ENCODE results near the gene CHN1. TPM values are rescaled to one million over a fixed set of nuclear protein-coding genes. Genes with fewer than 3 reads are reported as not detected.

CHN1 gene
- total and polyA plus RNA-seq, 2 of the 8 experiments (the other 6 are each of a cell fraction or from before 2014, with no cell fraction given), result 54.0 to 65.7 TPM

- no peak overlapping the region for H3K18ac ChIP-seq (ENCODE audit: extremely low read depth, low read length)
- no peak overlapping the region for H3K56ac ChIP-seq (replicated peaks; ENCODE audit: insufficient read length, low read depth, low read length)
- no peak overlapping the region for H4K8ac ChIP-seq (ENCODE audit: extremely low read depth, insufficient read depth, low read length)
- no peaks in the 10 kb centered on the region; a peak in 2 of 7 replicates for H3K4me1 ChIP-seq (replicated peaks in 1 of 4; ENCODE audit: control insufficient read depth in 3 of 4, insufficient read depth in 4 of 4, low read length in 3 of 4)
- H2AFZ ChIP-seq (ENCODE audit: low read length), result no peak overlapping the region
- no peak overlapping the region for H3K23ac ChIP-seq (ENCODE audit: insufficient read length)
- no peaks in the 10 kb centered on the region for H3K23me2 ChIP-seq (ENCODE audit: low read depth, low read length)
- DNase-seq (ENCODE audit: low read depth in 1 of 2, low spot score in 2 of 2) (no peak), FAIRE-seq (no peak)
- H3K27me3 ChIP-seq (replicated peaks in 1 of 4; ENCODE audit: control insufficient read depth in 3 of 4, extremely low read depth in 1 of 4, insufficient read depth in 3 of 4, low read length in 3 of 4), result no peaks in the 10 kb centered on the region
- ChIA-PET CTCF (ENCODE audit: partially characterized antibody) (interaction anchor here (0.8 to 13.6 kb wide), 29 partner anchors 8 to 285 kb away, joined by 3 to 249 read pairs (median 4); no protein-coding TSS in a partner anchor), POLR2A (ENCODE audit: partially characterized antibody) (interaction anchor here (1.6 to 2.6 kb wide), 3 partner anchors 21 to 213 kb away, joined by 3 to 8 read pairs (median 8); partner anchors contain the start of gene CHN1)
- H2BK5ac ChIP-seq (ENCODE audit: low read depth, low read length), result no peak overlapping the region
- H2BK15ac ChIP-seq (ENCODE audit: low read length), result no peak overlapping the region
- H3K27ac ChIP-seq (ENCODE audit: low read depth, low read length), result no peak overlapping the region
- 65% methylated on average over 4 of the region's 4 CpGs; no CpG with 5 or more reads in 1 of the 2 experiments for WGBS, 2 experiments (ENCODE audit: extremely low coverage in 1 of 2, insufficient coverage in 1 of 2, insufficient read length in 1 of 2, insufficient replicate concordance in 2 of 2, low coverage in 1 of 2, low lambda C conversion rate in 2 of 2, missing lambda C conversion rate in 1 of 2)
- no peaks in the 10 kb centered on the region for H4K20me1 ChIP-seq (replicated peaks in 1 of 2; ENCODE audit: control insufficient read depth in 1 of 2, insufficient read depth in 2 of 2, low read length in 2 of 2)
- no peak overlapping the region for H3K4me3 ChIP-seq (ENCODE audit: extremely low read depth in 1 of 4, insufficient read depth in 2 of 4, low read depth in 3 of 4, low read length in 4 of 4)
- no peak overlapping the region for H4K5ac ChIP-seq (ENCODE audit: insufficient read length, low read depth, low read length)
- H2BK20ac ChIP-seq (ENCODE audit: low read length), result no peak overlapping the region
- peaks cover 7 to 90% of the 10 kb centered on the region in 2 experiments for H3K79me2 ChIP-seq (ENCODE audit: control insufficient read depth in 1 of 2, insufficient read depth in 2 of 2, low read length in 2 of 2)
- H2BK120ac ChIP-seq (replicated peaks; ENCODE audit: low read depth, low read length), result no peak overlapping the region
- H3K4me2 ChIP-seq (ENCODE audit: insufficient read depth in 1 of 2, low read depth in 2 of 2, low read length in 2 of 2), result no peak overlapping the region
- no peak overlapping the region for H3K4ac ChIP-seq (replicated peaks; ENCODE audit: insufficient read length, low read depth, low read length)
- no peak overlapping the region for H2BK12ac ChIP-seq (ENCODE audit: low read depth, low read length)
- no peaks in the 10 kb centered on the region for H3K79me1 ChIP-seq (ENCODE audit: low read depth, low read length)
- H3K9me3 ChIP-seq (ENCODE audit: insufficient read depth in 2 of 2, low read depth in 1 of 2, low read length in 1 of 2), result no peaks in the 10 kb centered on the region
- H2AK5ac ChIP-seq (ENCODE audit: low read depth, low read length), result no peak overlapping the region
- H3K14ac ChIP-seq (ENCODE audit: insufficient read length), result no peak overlapping the region
- no peak overlapping the region for H3K9ac ChIP-seq (replicated peaks in 1 of 4; ENCODE audit: extremely low read depth in 1 of 4, low read depth in 3 of 4, low read length in 3 of 4)
- H4K91ac ChIP-seq (replicated peaks; ENCODE audit: insufficient read length, low read length), result no peak overlapping the region
- H3K36me3 ChIP-seq (ENCODE audit: control insufficient read depth in 2 of 4, insufficient read depth in 4 of 4, low read length in 3 of 4), result no peaks in the 10 kb centered on the region
- TF ChIP-seq CBX8 (IDR thresholded peaks at IDR 0.05; ENCODE audit: borderline replicate concordance, low read depth, low read length), result no peak
- no peak for TF ChIP-seq BCL11A (IDR thresholded peaks at IDR 0.05; ENCODE audit: low read depth in 2 of 2, low read length in 2 of 2)
- TF ChIP-seq GABPA (IDR thresholded peaks at IDR 0.05; ENCODE audit: borderline replicate concordance, insufficient read depth, low read length), result no peak
- no peak for TF ChIP-seq RAD21 (IDR thresholded peaks at IDR 0.05 in 1 of 2, conservative IDR thresholded peaks at IDR 0.05 in 1 of 2; ENCODE audit: low read depth in 2 of 2, low read length in 2 of 2)
- TF ChIP-seq HDAC2 (IDR thresholded peaks at IDR 0.05; ENCODE audit: borderline replicate concordance in 1 of 2, low read depth in 2 of 2, low read length in 2 of 2), result no peak
- no peak for TF ChIP-seq KDM1A (IDR thresholded peaks at IDR 0.05; ENCODE audit: borderline replicate concordance, low read length)
- TF ChIP-seq HDAC6 (IDR thresholded peaks at IDR 0.05; ENCODE audit: low read depth, low read length), result no peak
- no peak for TF ChIP-seq BACH1 (IDR thresholded peaks at IDR 0.05; ENCODE audit: low read length)
- TF ChIP-seq, protein P1, sequence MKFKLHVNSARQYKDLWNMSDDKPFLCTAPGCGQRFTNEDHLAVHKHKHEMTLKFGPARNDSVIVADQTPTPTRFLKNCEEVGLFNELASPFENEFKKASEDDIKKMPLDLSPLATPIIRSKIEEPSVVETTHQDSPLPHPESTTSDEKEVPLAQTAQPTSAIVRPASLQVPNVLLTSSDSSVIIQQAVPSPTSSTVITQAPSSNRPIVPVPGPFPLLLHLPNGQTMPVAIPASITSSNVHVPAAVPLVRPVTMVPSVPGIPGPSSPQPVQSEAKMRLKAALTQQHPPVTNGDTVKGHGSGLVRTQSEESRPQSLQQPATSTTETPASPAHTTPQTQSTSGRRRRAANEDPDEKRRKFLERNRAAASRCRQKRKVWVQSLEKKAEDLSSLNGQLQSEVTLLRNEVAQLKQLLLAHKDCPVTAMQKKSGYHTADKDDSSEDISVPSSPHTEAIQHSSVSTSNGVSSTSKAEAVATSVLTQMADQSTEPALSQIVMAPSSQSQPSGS (IDR thresholded peaks at IDR 0.05; ENCODE audit: low read length), result no peak
- TF ChIP-seq POLR2AphosphoS5 (IDR thresholded peaks at IDR 0.05; ENCODE audit: low read depth, low read length), result no peak
These were observed 20.6 kb downstream of the CHN1 start for GRCh38 chr2:174984561-174984960.

Measured in H1 (cell line).